ENCODE measurements around the gene HSCB. TPM values are rescaled to one million over a fixed set of nuclear protein-coding genes. Genes with fewer than 3 reads are reported as not detected.

The HSCB gene
- total RNA-seq, 1 donor from 2014 or later: 5.4 TPM

DNA sequence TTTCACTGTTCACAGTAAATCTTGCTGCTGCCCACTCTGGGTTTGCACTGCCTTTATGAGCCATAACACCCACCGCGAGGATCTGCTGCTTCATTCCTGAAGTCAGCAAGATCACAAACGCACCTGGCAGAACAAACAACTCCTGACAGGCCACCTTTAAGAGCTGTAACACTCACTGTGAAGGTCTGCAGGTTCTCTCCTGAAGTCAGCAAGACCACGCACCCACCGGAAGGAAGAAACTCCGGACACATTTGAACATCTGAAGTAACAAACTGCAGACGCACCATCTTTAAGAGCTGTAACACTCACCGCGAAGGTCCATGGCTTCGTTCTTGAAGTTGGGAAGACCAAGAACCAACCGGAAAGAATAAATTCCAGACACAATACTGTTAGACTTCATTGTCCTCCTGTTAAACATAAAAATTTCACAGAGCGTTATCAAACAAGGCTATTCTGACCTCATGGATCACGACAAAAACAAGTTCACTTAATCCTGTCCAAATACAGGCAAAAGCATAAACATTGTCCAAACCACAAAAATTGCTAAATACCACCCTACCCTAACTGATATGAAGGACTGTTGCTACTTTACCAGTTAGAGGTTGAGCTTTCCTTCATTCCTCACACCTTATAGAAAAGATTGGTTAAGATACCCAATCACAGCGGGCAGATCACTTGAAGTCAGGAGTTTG is 27.7 kb downstream of the HSCB start:
- H3K4me1 Mint-ChIP-seq (ENCODE audit: low read depth, unreplicated experiment): peaks cover 5% of the 10 kb centered on the region
- no peaks in the 10 kb centered on the region for H3K36me3 Mint-ChIP-seq (ENCODE audit: unreplicated experiment)
- H3K27me3 Mint-ChIP-seq (ENCODE audit: unreplicated experiment): peaks cover 5% of the 10 kb centered on the region
- TF ChIP-seq, protein P1, sequence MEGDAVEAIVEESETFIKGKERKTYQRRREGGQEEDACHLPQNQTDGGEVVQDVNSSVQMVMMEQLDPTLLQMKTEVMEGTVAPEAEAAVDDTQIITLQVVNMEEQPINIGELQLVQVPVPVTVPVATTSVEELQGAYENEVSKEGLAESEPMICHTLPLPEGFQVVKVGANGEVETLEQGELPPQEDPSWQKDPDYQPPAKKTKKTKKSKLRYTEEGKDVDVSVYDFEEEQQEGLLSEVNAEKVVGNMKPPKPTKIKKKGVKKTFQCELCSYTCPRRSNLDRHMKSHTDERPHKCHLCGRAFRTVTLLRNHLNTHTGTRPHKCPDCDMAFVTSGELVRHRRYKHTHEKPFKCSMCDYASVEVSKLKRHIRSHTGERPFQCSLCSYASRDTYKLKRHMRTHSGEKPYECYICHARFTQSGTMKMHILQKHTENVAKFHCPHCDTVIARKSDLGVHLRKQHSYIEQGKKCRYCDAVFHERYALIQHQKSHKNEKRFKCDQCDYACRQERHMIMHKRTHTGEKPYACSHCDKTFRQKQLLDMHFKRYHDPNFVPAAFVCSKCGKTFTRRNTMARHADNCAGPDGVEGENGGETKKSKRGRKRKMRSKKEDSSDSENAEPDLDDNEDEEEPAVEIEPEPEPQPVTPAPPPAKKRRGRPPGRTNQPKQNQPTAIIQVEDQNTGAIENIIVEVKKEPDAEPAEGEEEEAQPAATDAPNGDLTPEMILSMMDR (IDR thresholded peaks at IDR 0.05; ENCODE audit: partially characterized antibody, unreplicated experiment): no peak
- no peak for DNase-seq
- no peak overlapping the region for H3K27ac Mint-ChIP-seq (ENCODE audit: unreplicated experiment)
- peaks cover 2% of the 10 kb centered on the region for H3K9me3 Mint-ChIP-seq (ENCODE audit: unreplicated experiment)
- no peak overlapping the region for H3K4me3 Mint-ChIP-seq (ENCODE audit: unreplicated experiment)

DNA sequence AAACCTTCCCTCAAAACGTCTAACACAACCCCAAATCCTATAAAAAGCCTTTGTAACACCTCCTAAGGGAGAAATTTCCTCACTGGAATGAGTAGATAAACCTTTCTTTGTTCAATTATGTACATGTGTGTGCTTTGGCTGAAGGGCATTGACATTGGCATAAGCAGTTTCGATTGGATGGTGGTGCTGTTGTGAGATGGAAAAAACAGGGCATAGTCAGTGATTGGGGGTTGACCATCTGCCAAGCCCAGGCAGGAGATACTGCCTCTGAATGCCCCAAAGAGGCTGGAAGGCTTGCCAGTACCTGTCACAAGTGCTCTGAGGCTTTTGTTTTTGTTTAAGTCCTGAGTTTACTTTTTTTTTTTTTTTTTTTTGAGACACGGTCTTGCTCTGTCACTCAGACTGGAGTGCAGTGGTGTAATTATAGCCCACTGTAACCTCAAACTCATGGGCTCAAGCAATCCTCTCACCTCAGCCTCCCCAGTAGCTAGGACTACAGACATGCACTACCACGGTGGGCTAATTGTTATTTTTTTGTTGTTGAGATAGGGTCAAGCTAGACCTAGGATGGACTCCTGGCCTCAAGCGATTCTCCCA is 29.5 kb downstream of the HSCB start:
- Mint-ChIP-seq H3K4me3 (ENCODE audit: unreplicated experiment) (no peak overlapping the region), H3K36me3 (ENCODE audit: unreplicated experiment) (no peaks in the 10 kb centered on the region), H3K9me3 (ENCODE audit: unreplicated experiment) (peaks cover 2% of the 10 kb centered on the region), H3K4me1 (ENCODE audit: low read depth, unreplicated experiment) (peaks cover 5% of the 10 kb centered on the region), H3K27me3 (ENCODE audit: unreplicated experiment) (peaks cover 4% of the 10 kb centered on the region), H3K27ac (ENCODE audit: unreplicated experiment) (no peak overlapping the region)
- no peak for DNase-seq
- TF ChIP-seq, protein P1 (IDR thresholded peaks at IDR 0.05; ENCODE audit: partially characterized antibody, unreplicated experiment): no peak

DNA sequence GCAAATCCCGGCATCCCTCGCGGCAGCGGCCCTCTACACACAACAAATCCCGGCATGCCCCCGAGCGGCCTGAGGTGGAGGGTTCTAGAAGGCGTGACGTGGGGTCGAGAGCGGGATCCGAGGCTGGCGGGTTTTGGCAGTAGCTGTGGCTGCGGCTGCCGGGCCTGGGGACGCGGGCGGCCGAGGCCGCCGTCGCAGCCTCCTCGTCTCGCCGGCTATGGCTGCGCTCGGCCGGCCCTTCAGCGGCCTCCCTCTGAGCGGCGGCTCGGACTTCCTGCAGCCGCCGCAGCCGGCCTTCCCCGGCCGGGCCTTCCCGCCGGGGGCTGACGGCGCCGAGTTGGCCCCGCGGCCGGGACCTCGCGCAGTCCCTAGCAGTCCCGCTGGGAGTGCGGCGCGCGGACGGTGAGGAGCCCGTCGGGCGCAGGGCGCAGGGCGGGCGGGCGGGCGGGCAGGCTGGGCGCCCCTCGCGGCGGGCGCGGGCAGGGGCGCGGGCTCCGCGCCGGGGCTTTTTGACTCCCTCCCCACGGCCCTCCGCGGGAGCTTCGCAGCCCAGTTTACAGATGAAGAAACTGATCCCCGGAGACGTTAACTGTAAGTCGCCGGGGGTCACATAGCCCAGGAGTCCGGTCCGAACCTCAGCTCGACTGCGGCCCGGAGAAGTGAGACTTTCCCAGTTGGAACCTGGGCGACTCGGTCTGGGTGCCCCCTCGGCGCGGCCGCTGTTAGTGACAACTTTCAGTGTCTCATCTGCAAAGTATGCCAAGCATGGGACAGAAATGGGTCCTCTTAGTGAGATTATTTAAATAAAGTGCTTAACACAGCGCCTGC is 31.0 kb downstream of the HSCB start, which contains the start of gene CCDC117:
Gene CCDC117, plus strand, starts transcription at position 63 of the 828 bp plus-strand sequence. Its CDS starts 155 bp downstream, at position 218.
- Mint-ChIP-seq H3K9me3 (ENCODE audit: unreplicated experiment) (peaks cover 2% of the 10 kb centered on the region), H3K27me3 (ENCODE audit: unreplicated experiment) (peaks cover 4% of the 10 kb centered on the region), H3K4me1 (ENCODE audit: low read depth, unreplicated experiment) (peaks cover 5% of the 10 kb centered on the region), H3K4me3 (ENCODE audit: unreplicated experiment) (peak within 1 kb of the TSS; percentile 92), H3K27ac (ENCODE audit: unreplicated experiment) (peak within 1 kb of the TSS; percentile 45), H3K36me3 (ENCODE audit: unreplicated experiment) (no peaks in the 10 kb centered on the region)
- peak; percentile 95 for DNase-seq
- TF ChIP-seq, protein P1 (IDR thresholded peaks at IDR 0.05; ENCODE audit: partially characterized antibody, unreplicated experiment): peak; percentile 23

DNA sequence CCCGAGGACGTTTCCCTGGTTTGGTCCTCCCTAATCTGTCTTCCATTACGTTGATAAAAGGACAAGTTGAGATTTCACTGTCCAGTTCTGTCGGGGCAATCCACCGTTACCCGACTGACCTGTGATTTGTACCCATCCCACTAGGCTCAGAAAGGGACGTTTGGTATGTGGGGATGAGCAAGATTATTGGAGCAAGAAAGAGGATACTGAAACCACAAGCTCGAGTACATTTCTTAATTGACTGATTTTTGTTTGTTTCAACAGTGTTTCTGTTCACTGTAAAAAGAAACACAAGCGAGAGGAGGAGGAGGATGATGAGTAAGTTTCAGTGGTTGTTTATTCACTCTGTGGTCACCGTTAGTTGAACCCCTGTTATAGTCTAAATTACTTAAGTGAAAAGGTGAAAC is 31.6 kb downstream of the HSCB start:
- H3K36me3 Mint-ChIP-seq (ENCODE audit: unreplicated experiment): no peaks in the 10 kb centered on the region
- H3K27ac Mint-ChIP-seq (ENCODE audit: unreplicated experiment): peak overlapping the region; percentile 45
- TF ChIP-seq, protein P1 (IDR thresholded peaks at IDR 0.05; ENCODE audit: partially characterized antibody, unreplicated experiment): no peak
- H3K27me3 Mint-ChIP-seq (ENCODE audit: unreplicated experiment): peaks cover 4% of the 10 kb centered on the region
- H3K9me3 Mint-ChIP-seq (ENCODE audit: unreplicated experiment): peaks cover 2% of the 10 kb centered on the region
- no peak for DNase-seq
- peak overlapping the region; percentile 92 for H3K4me3 Mint-ChIP-seq (ENCODE audit: unreplicated experiment)
- H3K4me1 Mint-ChIP-seq (ENCODE audit: low read depth, unreplicated experiment): peaks cover 5% of the 10 kb centered on the region
